OCI-LY3 (cell line): Measurements from ENCODE around the gene LONP1.

ENCODE experiments used
- H2AFZ ChIP-seq: fragments of 200-600, 300-600 bp; shearing (Covaris generic); 2 replicates; pipeline ENCODE4 v1.6.0; 2014; ENCODE audit warnings: antibody characterized with exemption, low read depth, low read length
- H3K27ac ChIP-seq: fragments of 200-600, 300-600 bp; sonication (generic); 2 replicates; pipeline ENCODE4 v1.5.1; 2014; ENCODE audit warnings: mild to moderate bottlenecking, low read length, moderate library complexity, mixed read lengths
- H3K27me3 ChIP-seq: fragments of 200-600, 300-600 bp; sonication (generic); 2 replicates; pipeline ENCODE4 v1.6.1; 2014; ENCODE audit warnings: low read depth, low read length, mixed read lengths
- H3K36me3 ChIP-seq: fragments of 200-600, 300-600 bp; sonication (generic); replicated peaks from 2 replicates; pipeline ENCODE3; 2014; ENCODE audit warnings: low read depth, low read length, mixed read lengths
- H3K4me1 ChIP-seq: fragments of 300-600, 200-600 bp; sonication (generic); 2 replicates; pipeline ENCODE4 v1.6.1; 2014; ENCODE audit warnings: low read length, mixed read lengths
- H3K4me2 ChIP-seq: fragments of 200-600, 300-600 bp; sonication (generic); 2 replicates; pipeline ENCODE4 v1.6.1; 2014; ENCODE audit warnings: low read length, mixed read lengths
- H3K4me3 ChIP-seq: fragments of 300-600, 200-600 bp; sonication (generic); 2 replicates; pipeline ENCODE4 v1.5.1; 2014; ENCODE audit warnings: antibody characterized with exemption, mild to moderate bottlenecking, low read length, moderate library complexity
- H3K79me2 ChIP-seq: fragments of 300-600, 200-600 bp; shearing (Covaris generic); 2 replicates; pipeline ENCODE4 v1.6.1; 2014; ENCODE audit warnings: mild to moderate bottlenecking, low read length, mixed read lengths
- H3K9ac ChIP-seq: fragments of 300-600, 200-600 bp; shearing (Covaris generic); 2 replicates; pipeline ENCODE4 v1.6.0; 2014; ENCODE audit warnings: mild to moderate bottlenecking, low read length, moderate library complexity
- H3K9me3 ChIP-seq: fragments of 200-600, 300-600 bp; shearing (Covaris generic); 2 replicates; pipeline ENCODE4 v1.6.1; 2014; ENCODE audit warnings: low read length, mixed read lengths; ENCODE audit not compliant: insufficient read depth
- H4K20me1 ChIP-seq: fragments of 200-600, 300-600 bp; sonication (generic); 2 replicates; pipeline ENCODE4 v1.6.1; 2016; ENCODE audit warnings: low read length, mixed read lengths; ENCODE audit not compliant: insufficient read depth
- CTCF ChIP-seq: fragments of 200-600, 300-600 bp; sonication (generic); IDR thresholded peaks from 2 replicates; pipeline ENCODE4 v1.5.1; 2014; ENCODE audit warnings: antibody characterized with exemption, low read length, low read depth
- EZH2phosphoT487 ChIP-seq: fragments of 200-600 bp; shearing (Covaris generic); IDR thresholded peaks from 2 replicates; pipeline ENCODE4 v1.6.1; 2018; ENCODE audit warnings: antibody characterized with exemption, mixed run types, low read depth

LONP1 gene

GRCh38 chr19:5697890-5698634, 21.9 kb downstream of the LONP1 start:
- Histone ChIP-seq H3K4me2 (no peak overlapping the region), H3K79me2 (peaks cover 49% of the 10 kb centered on the region), H3K9ac (no peak overlapping the region), H3K27me3 (no peaks in the 10 kb centered on the region), H3K4me1 (peaks cover 1% of the 10 kb centered on the region; the same call in 1 of the 2 replicates), H4K20me1 (peaks cover 52% of the 10 kb centered on the region), H2AFZ (no peak overlapping the region), H3K9me3 (no peaks in the 10 kb centered on the region), H3K4me3 (no peak overlapping the region), H3K36me3 (peaks cover 66% of the 10 kb centered on the region), H3K27ac (no peak overlapping the region)
- TF ChIP-seq CTCF: no peak
- no peak for TF ChIP-seq EZH2phosphoT487

GRCh38 chr19:5697022-5697889, 22.7 kb downstream of the LONP1 start:
- Histone ChIP-seq H3K27me3 (no peaks in the 10 kb centered on the region), H3K4me2 (no peak overlapping the region), H3K4me1 (peaks cover 9% of the 10 kb centered on the region), H3K36me3 (peaks cover 72% of the 10 kb centered on the region), H3K4me3 (no peak overlapping the region), H4K20me1 (peaks cover 61% of the 10 kb centered on the region), H3K79me2 (peaks cover 56% of the 10 kb centered on the region), H2AFZ (no peak overlapping the region), H3K9ac (no peak overlapping the region), H3K27ac (no peak overlapping the region), H3K9me3 (no peaks in the 10 kb centered on the region)
- no peak for TF ChIP-seq EZH2phosphoT487
- TF ChIP-seq CTCF: no peak

GRCh38 chr19:5696196-5697021, 23.5 kb downstream of the LONP1 start:
- H3K4me1 ChIP-seq: peaks cover 15% of the 10 kb centered on the region
- H2AFZ ChIP-seq: no peak overlapping the region
- no peaks in the 10 kb centered on the region for H3K27me3 ChIP-seq
- peaks cover 81% of the 10 kb centered on the region for H3K36me3 ChIP-seq
- no peak overlapping the region for H3K4me3 ChIP-seq
- H3K9ac ChIP-seq: no peak overlapping the region
- TF ChIP-seq CTCF: no peak
- no peaks in the 10 kb centered on the region for H3K9me3 ChIP-seq
- no peak overlapping the region for H3K4me2 ChIP-seq
- peaks cover 65% of the 10 kb centered on the region for H3K79me2 ChIP-seq
- no peak overlapping the region for H3K27ac ChIP-seq
- peaks cover 69% of the 10 kb centered on the region for H4K20me1 ChIP-seq
